HCT116 (cell line): Measurements from ENCODE around the gene APLF. TPM values are rescaled to one million over a fixed set of nuclear protein-coding genes. Genes with fewer than 3 reads are reported as not detected.

Experiments
- ATAC-seq: fragments of 200-7000 bp; cut with Tn5 transposase; 2 replicates; pipeline ENCODE4 v1.9.1; 2020; ENCODE audit warnings: mild to moderate bottlenecking, moderate library complexity
- BruUV-seq: library from RNA; stranded (reverse); fragments of 400-500 nt; replicated peaks from 2 replicates; lab custom pipeline; 2021; lab: Mats Ljungman, UMichigan
- CTCF ChIA-PET: fragments of 300-600 bp; sonication (Branson Sonifier 250); formaldehyde crosslinking; loops from one replicate; lab custom pipeline; 2021; ENCODE audit warnings: antibody characterized with exemption; lab: Charles Lee
- POLR2A ChIA-PET: fragments of 300-600, 350-600 bp; sonication (Branson Sonifier 250); formaldehyde crosslinking; loops from one replicate; lab custom pipeline; 2021; ENCODE audit warnings: antibody characterized with exemption; lab: Charles Lee
- RAD21 ChIA-PET, 2 experiments: fragments of 300-600 bp; sonication (Branson Sonifier 250); formaldehyde crosslinking; loops; one replicate each; lab custom pipeline; 2023; ENCODE audit warnings: low total read pairs in 2 of 2; ENCODE audit not compliant: uncharacterized antibody in 2 of 2, unreplicated experiment in 2 of 2, low non-redundant PET in 1 of 2; lab: Charles Lee
- DNase-seq: peaks from one replicate; pipeline ENCODE4 v3.0.0-alpha.2; 2010; ENCODE audit warnings: low read depth, low spot score
- H2AFZ ChIP-seq: fragments of 200-600 bp; shearing (Covaris generic), sonication (generic); 2 replicates; pipeline ENCODE4 v1.6.1; 2017; ENCODE audit warnings: low read depth, mixed run types, mixed read lengths, antibody characterized with exemption, low read length; ENCODE audit not compliant: poor library complexity, severe bottlenecking
- H3K27ac ChIP-seq: 2 replicates; pipeline ENCODE4 v1.5.1; 2012; ENCODE audit warnings: low read depth, low read length
- H3K27me3 ChIP-seq: fragments of 200-600 bp; sonication (generic); 2 replicates; pipeline ENCODE4 v1.6.1; 2016; ENCODE audit warnings: mixed run types, low read length, mixed read lengths; ENCODE audit not compliant: insufficient read depth
- H3K36me3 ChIP-seq, 2 experiments: fragments of 200-500 bp in 1 of 2; fragments of 200-600 bp in 1 of 2; sonication (Bioruptor generic) in 1 of 2; sonication (generic) in 1 of 2; 2 replicates each; pipeline versions ENCODE4 v1.5.1 to v1.6.1; 2014 to 2016; ENCODE audit warnings: low read length in 2 of 2, inconsistent platforms in 1 of 2, mixed read lengths in 1 of 2, mixed run types in 1 of 2; ENCODE audit not compliant: insufficient read depth in 2 of 2, control insufficient read depth in 1 of 2
- H3K4me1 ChIP-seq, 2 experiments: fragments of 200-600 bp in 1 of 2; sonication (generic) in 1 of 2; 2 replicates each; pipeline versions ENCODE4 v1.5.1 to v1.6.1; 2012 to 2017; ENCODE audit warnings: low read length in 2 of 2, inconsistent platforms in 1 of 2, mild to moderate bottlenecking in 1 of 2, mixed read lengths in 1 of 2, mixed run types in 1 of 2, moderate library complexity in 1 of 2; ENCODE audit not compliant: insufficient read depth in 2 of 2, control insufficient read depth in 1 of 2
- H3K4me2 ChIP-seq: fragments of 200-600 bp; sonication (generic); 2 replicates; pipeline ENCODE4 v1.6.1; 2017; ENCODE audit warnings: mixed run types, low read length, mixed read lengths
- H3K4me3 ChIP-seq, 2 experiments: fragments of 200-600 bp in 1 of 2; sonication (generic) in 1 of 2; replicated peaks in 1 of 2; 2 replicates each; pipeline ENCODE4 v1.5.1; 2011 to 2016; ENCODE audit warnings: low read length in 2 of 2, control low read depth in 1 of 2, low read depth in 1 of 2, mild to moderate bottlenecking in 1 of 2, mixed read lengths in 1 of 2, mixed run types in 1 of 2
- H3K79me2 ChIP-seq: fragments of 200-600 bp; sonication (generic); 2 replicates; pipeline ENCODE4 v1.6.1; 2017; ENCODE audit warnings: mild to moderate bottlenecking, mixed run types, low read length, moderate library complexity, mixed read lengths; ENCODE audit not compliant: insufficient read depth
- H3K9ac ChIP-seq: fragments of 200-600 bp; sonication (generic); 2 replicates; pipeline ENCODE4 v1.6.1; 2016; ENCODE audit warnings: low read length, mixed read lengths
- H3K9me2 ChIP-seq: fragments of 200-600 bp; sonication (generic), shearing (Covaris generic); 2 replicates; pipeline ENCODE4 v1.6.1; 2017; ENCODE audit warnings: mixed run types, mild to moderate bottlenecking, moderate library complexity; ENCODE audit not compliant: insufficient read depth
- H3K9me3 ChIP-seq, 2 experiments: fragments of 200-500 bp in 1 of 2; fragments of 200-600 bp in 1 of 2; sonication (Bioruptor generic) in 1 of 2; sonication (generic) in 1 of 2; 2 replicates each; pipeline ENCODE4 v1.6.1; 2014 to 2017; ENCODE audit warnings: low read length in 2 of 2, mixed read lengths in 2 of 2, inconsistent platforms in 1 of 2, low read depth in 1 of 2, mild to moderate bottlenecking in 1 of 2, mixed run types in 1 of 2, moderate library complexity in 1 of 2; ENCODE audit not compliant: control insufficient read depth in 1 of 2, insufficient read depth in 1 of 2
- H4K20me1 ChIP-seq: fragments of 200-600 bp; sonication (generic), shearing (Covaris generic); 2 replicates; pipeline ENCODE4 v1.6.1; 2017; ENCODE audit warnings: mixed run types, mild to moderate bottlenecking, moderate library complexity; ENCODE audit not compliant: insufficient read depth
- ATF3 ChIP-seq: IDR thresholded peaks from 2 replicates; pipeline ENCODE4 v1.6.1; 2012
- CTCF ChIP-seq, 3 experiments: fragments of 200-600 bp in 1 of 3; sonication (generic) in 1 of 3; IDR thresholded peaks in 2 of 3; conservative IDR thresholded peaks in 1 of 3; 2 replicates each; pipeline ENCODE4 v1.5.1; 2012 to 2017; ENCODE audit warnings: low read depth in 2 of 3, low read length in 2 of 3, antibody characterized with exemption in 1 of 3, borderline replicate concordance in 1 of 3, control low read depth in 1 of 3, mild to moderate bottlenecking in 1 of 3, mixed read lengths in 1 of 3, mixed run types in 1 of 3, moderate library complexity in 1 of 3; ENCODE audit not compliant: insufficient read depth in 1 of 3
- EZH2phosphoT487 ChIP-seq: fragments of 200-600 bp; IDR thresholded peaks from 2 replicates; pipeline ENCODE4 v1.6.1; 2018; ENCODE audit warnings: antibody characterized with exemption, borderline replicate concordance
- POLR2A ChIP-seq: IDR thresholded peaks from 2 replicates; pipeline ENCODE4 v1.7.0; 2011; ENCODE audit warnings: borderline replicate concordance; ENCODE audit not compliant: insufficient read depth, insufficient read length; ENCODE audit errors: extremely low read depth
- RAD21 ChIP-seq: IDR thresholded peaks from 2 replicates; pipeline ENCODE4 v1.6.1; 2012; ENCODE audit warnings: low read depth, mild to moderate bottlenecking
- REST ChIP-seq: IDR thresholded peaks from 2 replicates; pipeline ENCODE4 v1.6.1; 2012; ENCODE audit warnings: low read depth
- SIN3A ChIP-seq: IDR thresholded peaks from 2 replicates; pipeline ENCODE4 v1.6.1; 2012; ENCODE audit warnings: low read depth
- SRF ChIP-seq: IDR thresholded peaks from 2 replicates; pipeline ENCODE4 v1.6.1; 2012; ENCODE audit warnings: low read depth
- ZBTB33 ChIP-seq: IDR thresholded peaks from 2 replicates; pipeline ENCODE4 v1.6.1; 2011; ENCODE audit warnings: mild to moderate bottlenecking, low read length, moderate library complexity; ENCODE audit not compliant: insufficient replicate concordance; ENCODE audit errors: extremely low read depth
- ZFX ChIP-seq: fragments of 450-650 bp; IDR thresholded peaks from 2 replicates; pipeline ENCODE4 v1.6.1; 2017
- ZNF274 ChIP-seq: fragments of 200-500 bp; sonication (Bioruptor generic); IDR thresholded peaks from 2 replicates; pipeline ENCODE4 v1.6.1; 2014; ENCODE audit warnings: mild to moderate bottlenecking, low read depth, low read length, inconsistent platforms
- intact Hi-C: fragments of 100-400 bp; cut with micrococcal nuclease; formaldehyde crosslinking; loops from 2 replicates; pipeline ENCODE4 v1.10.0; 2022
- total RNA-seq: library from RNA; stranded (reverse); gene quantifications from one replicate; pipeline ENCODE4 v1.2.1, GENCODE V29; 2021; ENCODE audit not compliant: unreplicated experiment

APLF gene
- total RNA-seq, 1 experiment from 2014 or later, result 1.6 TPM

- TF ChIP-seq REST (no peak), EZH2phosphoT487 (no peak), ZFX (no peak)
These were observed 15.6 kb downstream of the APLF start (continued) for GRCh38 chr2:68483011-68483410.

GRCh38 chr2:68487773-68488355 lies 20.5 kb downstream of the APLF start:
- Histone ChIP-seq H3K79me2 (no peaks in the 10 kb centered on the region), H3K4me2 (no peak overlapping the region), H3K36me3 (no peaks in the 10 kb centered on the region), H3K27me3 (no peaks in the 10 kb centered on the region), H3K9me2 (no peaks in the 10 kb centered on the region), H3K4me3 (no peak overlapping the region), H4K20me1 (no peaks in the 10 kb centered on the region), H3K9ac (no peak overlapping the region), H2AFZ (no peak overlapping the region), H3K4me1 (peaks cover 6 to 8% of the 10 kb centered on the region in 2 experiments; a peak in 3 of 4 replicates), H3K9me3 (no peaks in the 10 kb centered on the region), H3K27ac (no peak overlapping the region)
- DNase-seq, result no peak
- RAD21 ChIA-PET, result interaction anchor here (0.6 to 1.2 kb wide), 7 partner anchors 107 to 437 kb away, joined by 3 to 7 read pairs (median 4); no protein-coding TSS in a partner anchor
- no TSS peak for BruUV-seq
- POLR2A ChIA-PET, result no interaction called here
- ATAC-seq, result peak; percentile 54; the same call in 1 of the 2 replicates
- intact Hi-C loops, result loop anchor here (1.0 to 5.0 kb wide), 2 partner anchors 229 to 437 kb away; no protein-coding TSS in a partner anchor
- CTCF ChIA-PET, result interaction anchor here (0.5 to 3.1 kb wide), 27 partner anchors 10 to 456 kb away, joined by 3 to 26 read pairs (median 4); partner anchors contain the start of genes APLF and FBXO48
- no peak for TF ChIP-seq ATF3
- no peak for TF ChIP-seq ZNF274
- peak; percentile 35 to 67 (median 38); a peak in 5 of 6 replicates for TF ChIP-seq CTCF (IDR thresholded peaks at IDR 0.05 in 2 of 3, conservative IDR thresholded peaks at IDR 0.05 in 1 of 3; ENCODE audit: borderline replicate concordance in 1 of 3, insufficient read depth in 1 of 3, low read depth in 2 of 3, low read length in 2 of 3)
- no peak for TF ChIP-seq ZFX
- TF ChIP-seq SIN3A, result no peak
- no peak for TF ChIP-seq SRF
- TF ChIP-seq ZBTB33, result no peak
- no peak for TF ChIP-seq POLR2A
- TF ChIP-seq REST, result no peak
- TF ChIP-seq RAD21, result peak; percentile 61
